ENCODE results near the gene RAD51B. TPM values are rescaled to one million over a fixed set of nuclear protein-coding genes. Genes with fewer than 3 reads are reported as not detected.

Gene RAD51B
- polyA plus RNA-seq, 1 donor (not counting 4 experiments of a cell fraction or from before 2014, with no cell fraction given), result 13.3 TPM

GRCh38 chr14:68676511-68676943 lies 856.9 kb downstream of the RAD51B start:
- dilution Hi-C loops (cut with MboI; ENCODE audit: extremely low pct_ligation_motif_present, low sequenced_read_pairs), result no loop called here

DNA sequence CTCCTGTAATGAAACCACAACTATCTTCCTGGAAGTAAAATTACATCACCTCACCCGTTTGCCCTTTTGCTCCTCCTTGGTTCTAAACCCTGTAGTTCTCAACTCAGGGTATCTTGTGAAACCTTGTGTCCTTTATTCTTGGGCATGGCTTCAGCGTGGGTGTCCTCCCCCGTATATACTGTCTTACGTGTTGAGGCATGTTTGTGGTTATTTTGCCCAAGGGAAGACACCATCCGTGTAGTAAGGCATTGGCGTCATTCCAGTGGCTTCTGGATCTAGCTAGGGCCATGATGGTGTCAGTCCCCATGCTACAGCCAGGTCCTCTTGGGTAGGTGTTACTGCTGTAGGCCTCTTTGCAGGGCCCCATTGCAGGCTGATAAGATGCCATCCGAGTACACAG lies 857.9 kb downstream of the RAD51B start:
- FAIRE-seq, result peak; percentile 86
- TF ChIP-seq EZH2 (IDR thresholded peaks at IDR 0.05; ENCODE audit: low read length), result no peak
- no peak for TF ChIP-seq CTCF (optimal IDR thresholded peaks at IDR 0.05 in 1 of 3, IDR thresholded peaks at IDR 0.05 in 1 of 3, conservative IDR thresholded peaks at IDR 0.05 in 1 of 3; ENCODE audit: extremely low read depth in 1 of 3, insufficient read depth in 2 of 3, low read length in 3 of 3)

More at GRCh38 chr14:68676511-68676943, 856.9 kb downstream of the RAD51B start:
- Histone ChIP-seq H2AFZ (ENCODE audit: control insufficient read depth, low read length) (no peak overlapping the region), H3K9me3 (ENCODE audit: control insufficient read depth, low read depth, low read length) (peaks cover 7% of the 10 kb centered on the region), H3K79me2 (ENCODE audit: control insufficient read depth, insufficient read depth, low read length) (no peaks in the 10 kb centered on the region), H3K9ac (ENCODE audit: control insufficient read depth, extremely low read depth, insufficient read depth, low read length) (peak overlapping the region; percentile 69), H3K4me3 (ENCODE audit: control insufficient read depth in 2 of 3, extremely low read depth in 1 of 3, insufficient read depth in 2 of 3, low read depth in 1 of 3, low read length in 3 of 3) (no peak overlapping the region), H3K36me3 (ENCODE audit: control insufficient read depth in 2 of 2, extremely low read depth in 1 of 2, insufficient read depth in 2 of 2, low read length in 2 of 2) (no peaks in the 10 kb centered on the region), H3K27ac (ENCODE audit: control insufficient read depth, insufficient read depth, low read length) (peak overlapping the region; percentile 89), H3K27me3 (ENCODE audit: control insufficient read depth, extremely low read depth, insufficient read depth, low read length) (no peaks in the 10 kb centered on the region), H3K4me2 (ENCODE audit: control insufficient read depth, extremely low read depth, insufficient read depth, low read depth, low read length) (peak overlapping the region; percentile 59), H3K9me1 (ENCODE audit: control insufficient read depth, extremely low read depth, insufficient read depth, low read length) (no peaks in the 10 kb centered on the region), H4K20me1 (ENCODE audit: control insufficient read depth, extremely low read depth, insufficient read depth, low read length) (no peaks in the 10 kb centered on the region), H3K4me1 (ENCODE audit: control insufficient read depth, extremely low read depth, insufficient read depth, low read length) (peaks cover 58% of the 10 kb centered on the region)
- peak; percentile 95 for FAIRE-seq
- TF ChIP-seq CTCF (optimal IDR thresholded peaks at IDR 0.05 in 1 of 3, IDR thresholded peaks at IDR 0.05 in 1 of 3, conservative IDR thresholded peaks at IDR 0.05 in 1 of 3; ENCODE audit: extremely low read depth in 1 of 3, insufficient read depth in 2 of 3, low read length in 3 of 3), result peak; percentile 18 to 44 (median 39)
- TF ChIP-seq EZH2 (IDR thresholded peaks at IDR 0.05; ENCODE audit: low read length), result no peak
- peak; percentile 100 for DNase-seq (ENCODE audit: low read depth, low spot score)

More for the DNA sequence above, 857.9 kb downstream of the RAD51B start:
- dilution Hi-C loops (cut with MboI; ENCODE audit: extremely low pct_ligation_motif_present, low sequenced_read_pairs), result no loop called here
- Histone ChIP-seq H3K79me2 (ENCODE audit: control insufficient read depth, insufficient read depth, low read length) (no peaks in the 10 kb centered on the region), H2AFZ (ENCODE audit: control insufficient read depth, low read length) (no peak overlapping the region), H3K27ac (ENCODE audit: control insufficient read depth, insufficient read depth, low read length) (peak overlapping the region; percentile 80), H3K27me3 (ENCODE audit: control insufficient read depth, extremely low read depth, insufficient read depth, low read length) (no peaks in the 10 kb centered on the region), H4K20me1 (ENCODE audit: control insufficient read depth, extremely low read depth, insufficient read depth, low read length) (no peaks in the 10 kb centered on the region), H3K4me2 (ENCODE audit: control insufficient read depth, extremely low read depth, insufficient read depth, low read depth, low read length) (no peak overlapping the region), H3K9me1 (ENCODE audit: control insufficient read depth, extremely low read depth, insufficient read depth, low read length) (no peaks in the 10 kb centered on the region), H3K36me3 (ENCODE audit: control insufficient read depth in 2 of 2, extremely low read depth in 1 of 2, insufficient read depth in 2 of 2, low read length in 2 of 2) (no peaks in the 10 kb centered on the region), H3K9ac (ENCODE audit: control insufficient read depth, extremely low read depth, insufficient read depth, low read length) (peak overlapping the region; percentile 58), H3K4me3 (ENCODE audit: control insufficient read depth in 2 of 3, extremely low read depth in 1 of 3, insufficient read depth in 2 of 3, low read depth in 1 of 3, low read length in 3 of 3) (no peak overlapping the region), H3K9me3 (ENCODE audit: control insufficient read depth, low read depth, low read length) (peaks cover 7% of the 10 kb centered on the region), H3K4me1 (ENCODE audit: control insufficient read depth, extremely low read depth, insufficient read depth, low read length) (peaks cover 68% of the 10 kb centered on the region)
- DNase-seq (ENCODE audit: low read depth, low spot score), result peak; percentile 97

Measured in keratinocyte (primary cell).